Measurements from ENCODE around the gene CEP104. TPM values are rescaled to one million over a fixed set of nuclear protein-coding genes. Genes with fewer than 3 reads are reported as not detected.
A peak's percentile ranks its signal among the peaks of the same experiment; 100 is the strongest.

Gene CEP104
- total and polyA plus RNA-seq, 9 of the 15 experiments (the other 6 are each of a cell fraction or from before 2014, with no cell fraction given) = 11.2 to 63.4 (median 42.6) TPM

- no peak for TF ChIP-seq ZBTB2 (IDR thresholded peaks at IDR 0.05)
- no peak; the same call in 1 of the 2 replicates for TF ChIP-seq ATF2 (CRISPR knock-in tag; IDR thresholded peaks at IDR 0.05)
- no peak for TF ChIP-seq MECOM (CRISPR knock-in tag; IDR thresholded peaks at IDR 0.05)
- peak; percentile 86 for TF ChIP-seq RB1 (IDR thresholded peaks at IDR 0.05; ENCODE audit: low read depth)
- no peak for TF ChIP-seq ZNF609 (CRISPR knock-in tag; IDR thresholded peaks at IDR 0.05; ENCODE audit: borderline replicate concordance)
- no peak for TF ChIP-seq KLF1 (tag; IDR thresholded peaks at IDR 0.05)
- TF ChIP-seq OTX1 (CRISPR knock-in tag; IDR thresholded peaks at IDR 0.05) = no peak
- TF ChIP-seq POU5F1 (IDR thresholded peaks at IDR 0.05; ENCODE audit: borderline replicate concordance, low read depth, low read length, partially characterized antibody) = no peak
- peak; percentile 77 for TF ChIP-seq MXD1 (CRISPR knock-in tag; IDR thresholded peaks at IDR 0.05; ENCODE audit: borderline replicate concordance, poor library complexity, severe bottlenecking)
- TF ChIP-seq ESRRB (CRISPR knock-in tag; IDR thresholded peaks at IDR 0.05; ENCODE audit: borderline replicate concordance) = no peak
These were observed 84.8 kb downstream of the CEP104 start (continued) for GRCh38 chr1:3772027-3772714.
